Dendritic cell treated with granulocyte-macrophage colony-stimulating factor and Interleukin-4, amounts not matched to agents 40 ng/mL and 50 ng/mL, for 4 days (primary cell): ENCODE measurements around the gene ZBTB47.

Source experiments
- H3K27ac Mint-ChIP-seq: one replicate; pipeline ENCODE4 v1.8.0; 2022; ENCODE audit warnings: mild to moderate bottlenecking, mixed read lengths
- H3K27me3 Mint-ChIP-seq: one replicate; pipeline ENCODE4 v1.8.0; 2022; ENCODE audit warnings: mild to moderate bottlenecking, mixed read lengths
- H3K36me3 Mint-ChIP-seq: one replicate; pipeline ENCODE4 v1.8.0; 2022; ENCODE audit warnings: low read depth, mixed read lengths
- H3K4me1 Mint-ChIP-seq: one replicate; pipeline ENCODE4 v1.8.0; 2022; ENCODE audit warnings: low read depth, mixed read lengths
- H3K4me3 Mint-ChIP-seq: one replicate; pipeline ENCODE4 v1.8.0; 2022; ENCODE audit warnings: mild to moderate bottlenecking, moderate library complexity, mixed read lengths
- H3K9me3 Mint-ChIP-seq: one replicate; pipeline ENCODE4 v1.8.0; 2022; ENCODE audit warnings: mixed read lengths
- intact Hi-C: fragments of 100-400 bp; cut with micrococcal nuclease; formaldehyde crosslinking; loops from one replicate; pipeline ENCODE4 v1.15.0; 2022

The ZBTB47 gene

DNA sequence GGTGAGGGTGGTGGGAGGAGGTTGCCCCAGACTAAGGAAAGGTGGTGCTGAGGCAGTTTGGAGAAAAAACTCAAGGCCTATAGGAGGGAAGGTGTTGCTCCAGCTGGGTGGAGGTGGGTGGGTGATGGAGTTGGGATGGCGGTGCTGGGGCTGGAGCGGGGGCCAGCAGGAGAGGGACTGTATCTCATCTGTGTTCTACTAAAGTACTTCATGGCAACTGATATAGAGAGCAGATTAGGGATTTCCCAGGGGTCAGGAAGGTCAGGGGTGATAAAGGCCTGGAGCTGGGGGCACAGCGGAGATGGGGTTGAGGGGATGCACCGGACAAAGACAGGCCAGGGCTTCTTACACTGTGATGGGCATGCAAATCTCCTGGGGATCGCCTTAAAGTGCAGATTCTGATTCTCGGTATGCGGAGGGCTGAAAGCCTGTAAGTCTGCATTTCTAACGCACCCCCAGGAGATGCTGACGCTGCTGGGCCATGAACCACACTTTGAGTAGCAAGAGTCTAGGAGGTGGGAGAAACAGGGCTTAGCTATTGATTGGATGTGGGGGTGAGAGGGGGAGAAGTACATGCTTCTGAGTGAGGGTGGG, 36.0 kb downstream of the ZBTB47 start:
- Mint-ChIP-seq H3K36me3 (no peaks in the 10 kb centered on the region), H3K9me3 (no peaks in the 10 kb centered on the region), H3K4me3 (no peak overlapping the region), H3K27me3 (peaks cover 44% of the 10 kb centered on the region), H3K27ac (no peak overlapping the region), H3K4me1 (peaks cover 7% of the 10 kb centered on the region)
- intact Hi-C loops = no loop called here

- Mint-ChIP-seq H3K36me3 (no peaks in the 10 kb centered on the region), H3K4me3 (no peak overlapping the region), H3K27ac (no peak overlapping the region), H3K9me3 (no peaks in the 10 kb centered on the region), H3K4me1 (peaks cover 7% of the 10 kb centered on the region), H3K27me3 (peaks cover 38% of the 10 kb centered on the region)
- intact Hi-C loops = no loop called here
These were observed 36.7 kb downstream of the ZBTB47 start for GRCh38 chr3:42690191-42690590.

DNA sequence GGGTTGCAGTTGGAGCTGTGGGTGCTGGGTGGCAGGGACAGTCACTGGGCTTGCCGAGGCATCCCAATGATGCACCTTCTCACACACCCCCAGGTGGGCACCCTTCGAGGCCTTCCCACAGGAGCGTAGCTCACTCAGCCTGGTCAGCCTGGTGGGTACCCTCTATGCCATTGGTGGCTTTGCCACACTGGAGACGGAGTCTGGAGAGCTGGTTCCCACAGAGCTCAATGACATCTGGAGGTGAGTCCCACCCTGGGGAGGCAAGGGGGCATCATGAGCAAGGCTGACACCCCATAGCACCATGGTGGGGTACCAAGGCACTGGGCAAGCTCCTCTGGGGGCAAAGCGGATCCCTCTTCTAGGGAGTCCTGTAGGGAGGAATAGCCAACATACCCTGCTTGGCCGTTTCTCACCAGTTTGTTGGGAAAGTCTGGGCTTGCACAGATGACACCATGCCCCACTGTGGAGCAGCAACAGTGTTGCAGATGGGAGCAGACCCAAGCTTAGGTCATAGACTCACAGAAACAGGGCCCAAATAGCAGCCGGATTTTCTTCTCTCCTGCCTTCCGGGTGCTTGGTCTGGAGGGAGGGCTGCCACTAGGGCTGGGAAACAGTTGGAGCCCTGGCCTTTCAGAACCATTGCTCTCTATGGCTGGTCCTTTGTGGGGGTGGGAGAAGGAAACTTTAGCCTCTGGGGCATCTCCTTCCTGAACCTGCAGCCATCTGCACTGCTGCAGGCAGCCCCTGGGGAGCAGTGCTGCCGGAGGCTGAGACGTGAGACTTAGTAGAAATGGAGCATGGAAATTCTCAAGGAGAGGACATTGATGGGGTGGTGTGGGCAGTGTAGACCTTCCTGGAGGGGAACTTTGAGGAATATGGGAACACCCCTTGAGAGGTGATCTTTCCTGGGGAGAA, 37.5 kb downstream of the ZBTB47 start:
- Mint-ChIP-seq H3K4me3 (no peak overlapping the region), H3K27me3 (peaks cover 29% of the 10 kb centered on the region), H3K36me3 (no peaks in the 10 kb centered on the region), H3K27ac (no peak overlapping the region), H3K4me1 (peaks cover 3% of the 10 kb centered on the region), H3K9me3 (no peaks in the 10 kb centered on the region)
- intact Hi-C loops = no loop called here

DNA sequence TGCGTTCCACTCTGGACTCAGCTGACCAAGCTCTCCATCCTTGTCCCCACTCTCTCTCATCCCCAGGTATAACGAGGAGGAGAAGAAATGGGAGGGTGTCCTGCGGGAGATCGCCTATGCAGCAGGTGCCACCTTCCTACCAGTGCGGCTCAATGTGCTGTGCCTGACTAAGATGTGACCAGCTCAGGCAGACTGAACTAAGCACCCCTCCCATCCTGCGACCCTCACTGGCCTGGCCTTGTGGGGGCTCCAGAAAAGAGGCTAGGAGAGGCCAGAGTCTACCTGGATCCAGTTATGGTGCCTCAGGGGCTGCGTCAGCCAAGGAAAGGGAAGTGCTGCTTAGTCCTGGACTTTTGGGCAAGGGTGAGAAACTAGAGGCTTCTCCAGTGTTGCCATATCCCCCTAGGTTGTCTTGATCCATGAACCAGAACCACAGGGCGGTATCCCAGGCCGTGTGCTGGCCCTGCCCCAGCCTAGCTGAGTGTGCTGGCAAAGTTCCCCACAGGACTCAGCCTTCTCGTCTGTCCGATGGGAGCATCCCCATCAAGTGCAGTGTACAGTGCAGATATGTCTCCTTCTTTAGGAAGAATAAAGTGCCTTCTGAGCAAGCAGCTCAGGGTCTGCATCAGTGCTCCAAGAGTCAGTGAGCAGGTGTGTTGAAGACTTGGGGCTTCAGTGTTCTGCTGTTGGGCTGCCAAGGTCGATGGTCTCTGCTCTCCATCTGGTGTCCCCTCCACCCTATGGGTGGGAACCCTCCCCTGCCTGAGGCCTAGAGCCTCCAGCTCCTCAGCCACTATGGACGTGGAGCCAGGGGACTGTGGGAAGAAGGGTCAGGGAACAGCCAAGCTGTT, 38.5 kb downstream of the ZBTB47 start:
- no peaks in the 10 kb centered on the region for H3K9me3 Mint-ChIP-seq
- no peak overlapping the region for H3K27ac Mint-ChIP-seq
- peaks cover 19% of the 10 kb centered on the region for H3K27me3 Mint-ChIP-seq
- intact Hi-C loops = no loop called here
- H3K4me1 Mint-ChIP-seq = no peaks in the 10 kb centered on the region
- no peaks in the 10 kb centered on the region for H3K36me3 Mint-ChIP-seq
- H3K4me3 Mint-ChIP-seq = no peak overlapping the region

DNA sequence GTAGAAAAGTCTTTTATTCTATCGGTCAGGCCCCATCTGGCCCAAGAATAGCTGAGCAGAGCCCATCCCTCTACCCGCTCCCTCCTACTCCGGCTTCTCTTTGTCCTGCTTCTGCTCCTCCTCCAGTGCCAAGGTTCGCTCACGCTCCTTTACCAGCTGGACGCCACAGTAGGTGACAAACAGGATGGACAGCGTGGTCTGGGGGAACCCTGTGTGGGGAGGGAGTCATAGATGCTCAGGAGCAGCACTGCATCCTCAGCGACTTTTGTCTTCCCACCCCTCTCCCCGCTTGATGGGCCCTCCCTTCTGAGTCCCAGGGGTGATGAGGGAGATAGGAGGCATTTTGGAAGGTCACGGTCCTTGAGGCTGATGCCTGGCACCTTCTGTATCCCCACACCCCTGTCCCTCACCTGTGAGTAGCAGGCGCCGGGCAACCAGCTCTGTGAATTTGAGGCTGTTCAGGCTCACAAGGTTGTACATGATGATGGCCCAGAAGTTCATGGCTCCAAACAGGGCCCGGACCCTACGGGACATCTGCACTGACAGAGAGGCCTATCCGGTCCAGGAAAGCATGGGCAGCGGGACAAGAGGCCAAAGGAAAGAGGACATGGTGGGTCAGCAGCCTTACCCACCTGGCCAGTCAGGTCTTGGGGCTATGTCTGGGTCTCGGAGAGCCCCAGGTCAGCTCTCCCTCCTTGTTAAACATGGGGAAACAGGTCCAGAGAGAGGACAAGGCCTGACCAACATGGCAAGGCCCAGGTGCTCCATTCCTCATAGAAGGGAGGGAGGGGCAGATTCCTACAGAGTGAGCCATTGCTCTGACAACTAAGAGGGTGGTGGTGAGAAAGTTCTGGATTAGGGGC, 39.4 kb downstream of the ZBTB47 start:
- Mint-ChIP-seq H3K4me1 (no peaks in the 10 kb centered on the region), H3K4me3 (no peak overlapping the region), H3K27me3 (peaks cover 17% of the 10 kb centered on the region), H3K36me3 (no peaks in the 10 kb centered on the region), H3K9me3 (no peaks in the 10 kb centered on the region), H3K27ac (no peak overlapping the region)
- intact Hi-C loops = no loop called here

DNA sequence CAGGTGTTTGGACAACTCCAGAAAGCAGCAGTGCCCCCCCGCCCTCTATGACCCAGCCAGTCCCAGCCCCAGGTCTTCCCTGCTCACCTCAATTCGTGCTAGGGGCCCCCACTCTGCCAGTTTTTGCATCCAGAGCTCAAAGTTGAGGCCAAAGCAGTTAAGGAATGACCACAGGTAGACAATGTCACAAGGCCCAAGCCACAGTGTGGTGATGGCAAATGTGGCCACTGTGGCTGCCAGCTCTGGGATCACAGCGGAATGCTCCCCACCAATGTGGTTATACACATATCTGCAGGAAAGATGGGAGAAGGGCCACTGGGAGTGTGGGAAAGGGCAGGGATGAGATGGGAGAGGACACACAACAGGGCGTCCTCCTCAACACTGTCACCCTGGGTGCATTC, 40.0 kb downstream of the ZBTB47 start:
- Mint-ChIP-seq H3K27me3 (peaks cover 17% of the 10 kb centered on the region), H3K27ac (no peak overlapping the region), H3K36me3 (no peaks in the 10 kb centered on the region), H3K4me3 (no peak overlapping the region), H3K9me3 (no peaks in the 10 kb centered on the region), H3K4me1 (no peaks in the 10 kb centered on the region)
- intact Hi-C loops = no loop called here

GRCh38 chr3:42694366-42694765, 40.9 kb downstream of the ZBTB47 start:
- no peaks in the 10 kb centered on the region for H3K4me1 Mint-ChIP-seq

GRCh38 chr3:42696356-42697288, 43.1 kb downstream of the ZBTB47 start:
- no peaks in the 10 kb centered on the region for H3K4me1 Mint-ChIP-seq
- H3K27me3 Mint-ChIP-seq = peaks cover 12% of the 10 kb centered on the region
- no peaks in the 10 kb centered on the region for H3K9me3 Mint-ChIP-seq
- no peak overlapping the region for H3K4me3 Mint-ChIP-seq
- no peak overlapping the region for H3K27ac Mint-ChIP-seq
- no peaks in the 10 kb centered on the region for H3K36me3 Mint-ChIP-seq
- intact Hi-C loops = no loop called here

More at GRCh38 chr3:42694366-42694765, 40.9 kb downstream of the ZBTB47 start:
- Mint-ChIP-seq H3K9me3 (no peaks in the 10 kb centered on the region), H3K27me3 (peaks cover 17% of the 10 kb centered on the region), H3K36me3 (no peaks in the 10 kb centered on the region), H3K4me3 (no peak overlapping the region), H3K27ac (no peak overlapping the region)
- intact Hi-C loops = no loop called here

DNA sequence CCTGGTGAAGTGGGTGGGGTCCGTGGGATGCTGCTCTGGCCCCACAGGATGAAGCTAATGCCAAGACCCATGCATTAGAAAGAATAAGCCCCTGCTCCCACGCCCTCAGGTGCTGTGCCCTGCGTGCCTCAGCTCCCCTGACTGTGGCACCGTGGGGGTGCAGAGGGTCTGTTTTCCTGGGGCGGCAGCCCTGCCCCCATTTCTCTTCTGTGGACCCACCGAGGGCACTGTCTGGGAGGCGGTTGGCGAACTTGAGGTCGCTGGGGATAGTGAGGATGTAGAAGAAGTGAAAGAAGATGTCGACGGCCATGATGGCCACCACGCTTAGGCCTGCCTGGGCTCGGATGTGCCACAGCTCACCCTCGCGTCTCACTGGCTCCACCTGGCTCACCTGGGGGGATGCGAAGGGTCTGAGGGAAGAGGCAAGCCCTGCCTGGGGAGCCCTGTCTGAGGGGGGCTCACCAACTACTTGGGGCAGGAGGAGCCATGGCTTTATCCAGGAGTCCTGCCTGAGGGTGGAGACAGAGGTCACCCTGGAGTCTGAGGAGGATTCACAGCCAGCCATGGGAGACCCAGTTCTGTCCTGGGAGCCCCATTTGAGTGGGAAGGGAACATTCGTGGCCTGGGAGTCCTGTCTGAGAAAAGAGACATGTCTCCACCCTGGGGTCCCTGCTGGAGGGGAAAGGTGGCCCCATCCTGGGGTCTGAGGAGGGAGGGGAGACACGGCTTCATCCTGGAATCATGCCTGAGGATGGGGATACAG, 44.0 kb downstream of the ZBTB47 start:
- Mint-ChIP-seq H3K4me3 (no peak overlapping the region), H3K9me3 (no peaks in the 10 kb centered on the region), H3K27ac (no peak overlapping the region), H3K27me3 (peaks cover 12% of the 10 kb centered on the region), H3K36me3 (no peaks in the 10 kb centered on the region), H3K4me1 (no peaks in the 10 kb centered on the region)
- intact Hi-C loops = no loop called here

DNA sequence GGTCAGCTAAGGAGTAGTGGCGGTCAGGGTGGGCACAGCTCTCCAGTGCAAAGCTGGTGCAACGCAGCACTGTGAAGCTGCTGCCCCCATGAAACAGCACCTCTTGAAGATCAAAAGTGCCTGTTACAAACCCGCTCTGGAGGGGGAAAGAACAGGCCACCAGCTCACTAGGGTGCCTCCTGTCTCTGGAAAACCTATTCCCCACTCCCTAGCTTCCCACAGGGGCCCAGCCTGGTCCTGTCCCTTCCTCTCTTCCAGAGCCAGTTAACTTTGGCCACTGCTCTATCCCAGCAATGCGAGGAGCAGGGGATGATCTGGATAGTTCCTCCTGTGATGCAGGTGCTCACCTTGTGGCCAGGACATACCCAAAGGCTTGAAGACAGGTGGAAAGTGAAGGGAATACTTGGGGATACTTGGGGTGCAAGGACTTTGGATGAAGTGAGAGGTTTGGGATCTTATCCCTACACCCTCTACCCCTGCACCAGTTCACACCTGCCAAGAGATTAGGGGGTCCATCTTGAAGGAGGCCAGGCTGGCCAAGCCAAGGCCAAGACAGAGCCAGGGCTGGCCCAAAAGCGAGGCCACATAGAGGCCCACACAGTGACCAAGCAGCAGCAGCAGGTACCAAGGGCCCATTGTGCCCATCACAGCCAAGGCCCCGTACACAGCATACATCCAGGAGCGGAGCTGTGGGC, 44.9 kb downstream of the ZBTB47 start:
- H3K4me3 Mint-ChIP-seq = no peak overlapping the region
- intact Hi-C loops = no loop called here
- H3K27ac Mint-ChIP-seq = no peak overlapping the region
- no peaks in the 10 kb centered on the region for H3K9me3 Mint-ChIP-seq
- H3K27me3 Mint-ChIP-seq = peaks cover 12% of the 10 kb centered on the region
- H3K36me3 Mint-ChIP-seq = no peaks in the 10 kb centered on the region
- no peaks in the 10 kb centered on the region for H3K4me1 Mint-ChIP-seq

DNA sequence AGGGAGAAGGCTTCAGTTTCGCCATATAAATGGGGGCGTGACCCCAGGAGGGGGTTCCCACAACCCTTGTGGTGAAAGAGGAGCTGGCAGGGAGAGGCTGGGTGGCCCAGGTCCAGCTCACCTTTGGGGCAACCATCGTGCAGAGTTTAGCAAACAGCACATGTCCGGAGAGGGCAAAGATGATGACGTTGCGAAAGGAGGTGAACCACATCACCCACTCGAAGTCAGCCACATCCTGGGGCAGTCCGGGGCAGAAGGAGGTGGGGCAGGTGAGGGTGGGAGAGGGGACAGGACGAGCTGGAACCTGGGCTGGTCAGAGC, 45.4 kb downstream of the ZBTB47 start:
- Mint-ChIP-seq H3K4me1 (no peaks in the 10 kb centered on the region), H3K27me3 (peaks cover 12% of the 10 kb centered on the region), H3K9me3 (no peaks in the 10 kb centered on the region), H3K27ac (no peak overlapping the region), H3K4me3 (no peak overlapping the region), H3K36me3 (no peaks in the 10 kb centered on the region)
- intact Hi-C loops = no loop called here

- peaks cover 12% of the 10 kb centered on the region for H3K27me3 Mint-ChIP-seq
- no peak overlapping the region for H3K27ac Mint-ChIP-seq
- no peaks in the 10 kb centered on the region for H3K9me3 Mint-ChIP-seq
- no peaks in the 10 kb centered on the region for H3K4me1 Mint-ChIP-seq
- H3K36me3 Mint-ChIP-seq = no peaks in the 10 kb centered on the region
- no peak overlapping the region for H3K4me3 Mint-ChIP-seq
- intact Hi-C loops = no loop called here
These were observed 46.0 kb downstream of the ZBTB47 start for GRCh38 chr3:42699511-42699971.
